Activated effector memory CD4-positive, alpha-beta T cell treated with anti-CD3 and anti-CD28 coated beads, Interleukin-2, amount 50 U/mL, for 16 hours (primary cell): ENCODE results near the gene TMEM39A.

ENCODE experiments used
- DNase-seq: peaks from one replicate; pipeline ENCODE4 v3.0.0-alpha.2; 2020

The TMEM39A gene, protein sequence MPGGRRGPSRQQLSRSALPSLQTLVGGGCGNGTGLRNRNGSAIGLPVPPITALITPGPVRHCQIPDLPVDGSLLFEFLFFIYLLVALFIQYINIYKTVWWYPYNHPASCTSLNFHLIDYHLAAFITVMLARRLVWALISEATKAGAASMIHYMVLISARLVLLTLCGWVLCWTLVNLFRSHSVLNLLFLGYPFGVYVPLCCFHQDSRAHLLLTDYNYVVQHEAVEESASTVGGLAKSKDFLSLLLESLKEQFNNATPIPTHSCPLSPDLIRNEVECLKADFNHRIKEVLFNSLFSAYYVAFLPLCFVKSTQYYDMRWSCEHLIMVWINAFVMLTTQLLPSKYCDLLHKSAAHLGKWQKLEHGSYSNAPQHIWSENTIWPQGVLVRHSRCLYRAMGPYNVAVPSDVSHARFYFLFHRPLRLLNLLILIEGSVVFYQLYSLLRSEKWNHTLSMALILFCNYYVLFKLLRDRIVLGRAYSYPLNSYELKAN

DNA sequence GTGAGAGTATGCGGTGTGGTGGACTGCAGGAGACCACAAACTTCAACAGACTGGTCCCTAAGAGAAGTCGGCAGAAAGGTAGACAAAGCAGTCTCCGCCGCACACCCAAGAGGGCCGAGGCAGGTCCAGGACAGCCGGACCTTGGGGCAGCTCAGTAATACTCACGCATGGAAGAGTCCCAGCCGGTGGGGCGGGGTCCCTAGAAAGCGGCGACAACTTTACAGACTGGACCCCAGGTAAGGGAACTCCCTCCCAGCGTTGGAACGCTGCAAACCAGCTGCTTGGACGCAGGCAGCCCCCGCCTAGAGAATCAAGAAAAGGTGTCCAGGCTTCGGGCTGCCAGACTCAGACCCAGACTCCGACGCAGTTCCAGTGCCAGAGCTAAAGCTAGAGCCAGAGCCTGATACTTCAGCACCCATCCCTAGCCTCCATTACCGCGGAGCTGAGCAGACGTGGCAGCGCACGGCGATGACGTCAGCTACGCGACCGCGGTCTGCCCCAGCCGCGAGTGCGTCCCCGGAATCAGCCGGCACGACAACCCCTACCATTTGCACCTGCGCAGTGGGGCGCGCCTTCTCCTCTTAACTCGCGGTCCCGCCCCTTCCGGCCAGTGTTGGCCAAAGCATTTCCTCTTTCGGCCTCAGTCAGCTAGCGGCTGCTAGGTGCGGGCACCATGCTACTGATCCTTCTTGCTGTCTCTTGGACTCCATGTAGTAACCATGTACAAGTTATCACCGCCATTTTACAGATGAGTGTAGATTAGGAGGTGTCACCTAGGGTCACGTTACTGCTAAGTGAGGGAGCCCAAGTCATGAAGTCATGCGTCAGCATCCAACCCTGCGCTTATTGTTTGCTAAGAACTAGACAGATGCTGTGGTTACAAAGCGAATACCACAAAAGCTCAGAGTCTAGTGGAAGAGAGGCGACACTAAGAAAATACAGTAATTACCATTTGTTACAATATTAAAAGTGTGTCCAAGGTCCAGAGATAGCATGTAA lies at the start of gene TMEM39A:
TMEM39A (minus strand) TSS at position 445 of the 999 bp plus-strand sequence. CDS start 1,541 bp downstream, outside the sequence.
- DNase-seq, result peak; percentile 100

DNA sequence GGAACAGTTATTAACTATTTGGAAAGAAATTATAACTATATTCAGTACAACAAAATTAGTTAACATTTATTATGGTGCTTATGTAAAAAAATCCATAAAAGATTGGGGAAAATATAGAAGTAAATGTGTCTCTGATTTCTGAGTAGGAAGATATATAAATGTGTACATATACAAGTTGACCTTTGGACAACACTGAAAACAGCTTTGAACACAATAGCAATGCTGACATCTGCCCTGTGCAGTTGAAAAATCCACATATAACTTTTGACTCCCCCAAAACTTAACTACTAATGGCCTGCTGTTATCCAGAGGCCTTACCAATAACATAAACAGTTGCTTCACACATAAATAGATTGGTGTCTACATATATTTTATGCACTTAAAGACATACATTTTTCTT lies 47.3 kb upstream of the TMEM39A start:
- DNase-seq, result no peak

DNA sequence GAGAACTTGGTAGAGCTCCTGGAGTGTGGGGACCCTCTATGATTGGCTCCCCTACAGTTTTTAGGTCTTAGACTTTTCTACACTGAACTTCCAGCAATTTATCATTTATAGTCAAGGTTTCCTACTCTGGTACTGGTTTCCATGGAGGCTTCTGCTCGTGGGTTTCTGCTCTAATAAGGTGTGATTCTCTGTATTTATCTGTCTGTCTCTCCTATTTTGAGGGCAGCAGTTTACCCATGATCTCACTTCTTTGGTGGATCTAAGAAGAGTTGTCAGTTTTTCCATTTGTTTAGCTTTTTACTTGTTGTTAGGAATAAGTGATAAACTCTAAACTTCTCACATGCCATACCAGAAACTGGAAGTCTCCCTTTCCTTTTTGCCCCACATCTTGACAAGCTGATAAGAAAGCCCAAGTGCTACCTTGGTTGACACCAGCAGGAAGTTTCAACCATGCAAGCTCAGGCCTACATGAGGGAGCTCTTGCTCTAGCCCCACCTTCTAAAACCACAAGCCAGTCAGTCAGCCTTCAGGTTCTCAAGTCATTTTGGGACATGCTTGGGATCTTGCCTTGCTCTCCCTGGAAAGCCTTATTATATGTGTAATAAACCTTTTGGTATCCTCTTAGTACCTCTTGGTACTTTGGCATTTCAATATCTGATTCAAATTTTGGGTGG lies 44.9 kb upstream of the TMEM39A start:
- DNase-seq, result no peak

DNA sequence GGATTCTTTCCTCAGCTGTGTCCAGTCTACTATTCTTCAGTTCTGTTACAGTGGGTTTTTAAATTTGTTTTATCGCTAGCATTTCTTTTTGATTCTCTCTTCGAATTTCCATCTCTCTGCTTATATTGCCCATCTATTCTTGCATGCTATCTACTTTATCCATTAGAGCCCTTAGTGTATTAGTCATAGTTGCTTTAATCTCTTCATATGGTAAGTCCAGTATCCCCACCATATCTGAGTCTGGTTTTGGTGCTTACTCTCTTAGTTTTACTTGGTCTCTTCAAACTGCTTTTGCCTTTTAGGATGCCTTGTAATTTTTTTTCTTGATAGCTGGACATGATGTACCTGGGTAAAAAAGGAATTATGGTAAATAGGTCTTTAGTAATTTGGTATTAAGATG lies 44.0 kb upstream of the TMEM39A start:
- no peak for DNase-seq

DNA sequence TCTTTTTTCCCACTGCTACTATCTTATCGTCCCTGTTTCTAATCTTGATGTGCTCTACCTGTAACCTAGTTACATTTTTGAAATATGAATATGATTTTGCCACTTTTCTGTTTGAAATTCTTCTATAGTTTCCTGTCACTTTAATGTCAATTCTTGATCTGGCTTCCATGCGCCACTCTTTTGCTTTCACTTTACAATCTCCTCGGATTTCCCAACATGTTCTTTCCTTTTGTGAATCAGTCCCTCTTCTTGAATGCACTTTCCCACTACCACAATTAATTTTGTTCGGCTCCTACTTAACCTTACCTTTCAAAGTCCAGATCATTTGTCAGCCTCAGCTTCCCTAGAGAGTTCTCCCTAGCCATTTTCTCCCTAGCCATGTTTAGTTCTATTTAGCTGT lies 43.2 kb upstream of the TMEM39A start:
- DNase-seq, result no peak

DNA sequence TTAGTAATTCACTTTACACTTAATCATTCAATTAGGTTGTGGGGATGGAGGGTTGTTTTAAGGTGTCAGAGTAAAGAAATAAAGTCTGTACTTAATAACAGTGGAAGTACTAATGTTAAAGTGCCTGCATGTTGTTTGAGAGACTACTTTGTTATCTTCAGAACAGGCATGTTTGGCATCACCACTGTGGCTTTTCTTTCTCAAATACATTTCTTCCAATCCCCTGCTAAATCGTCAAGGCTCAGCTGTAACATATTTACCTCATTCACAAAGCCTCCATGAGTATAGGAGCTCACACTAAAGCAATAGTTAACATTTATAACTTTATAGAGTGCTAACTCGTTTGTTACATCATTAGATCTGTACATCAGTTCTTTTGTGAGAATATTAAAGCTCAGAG lies 37.5 kb upstream of the TMEM39A start:
- DNase-seq, result no peak

DNA sequence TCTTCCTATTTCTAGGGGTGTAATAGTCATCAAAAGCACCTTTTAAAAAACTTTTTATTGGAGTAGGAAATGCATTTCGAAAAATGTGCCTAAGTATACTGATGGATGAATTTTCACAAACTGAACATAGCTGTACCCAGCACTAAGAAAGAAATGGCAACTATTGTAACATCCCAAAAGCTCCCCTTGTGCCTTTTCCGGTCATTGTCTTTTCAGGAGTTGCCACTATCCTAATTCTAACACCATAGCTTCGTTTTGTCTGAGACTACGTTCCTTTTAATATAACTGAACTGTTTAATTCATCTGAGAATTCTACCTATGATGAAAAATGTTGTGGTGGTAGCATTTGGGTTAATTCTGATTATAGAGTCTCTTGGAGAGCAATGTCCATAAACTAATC lies 36.9 kb upstream of the TMEM39A start:
- no peak for DNase-seq

DNA sequence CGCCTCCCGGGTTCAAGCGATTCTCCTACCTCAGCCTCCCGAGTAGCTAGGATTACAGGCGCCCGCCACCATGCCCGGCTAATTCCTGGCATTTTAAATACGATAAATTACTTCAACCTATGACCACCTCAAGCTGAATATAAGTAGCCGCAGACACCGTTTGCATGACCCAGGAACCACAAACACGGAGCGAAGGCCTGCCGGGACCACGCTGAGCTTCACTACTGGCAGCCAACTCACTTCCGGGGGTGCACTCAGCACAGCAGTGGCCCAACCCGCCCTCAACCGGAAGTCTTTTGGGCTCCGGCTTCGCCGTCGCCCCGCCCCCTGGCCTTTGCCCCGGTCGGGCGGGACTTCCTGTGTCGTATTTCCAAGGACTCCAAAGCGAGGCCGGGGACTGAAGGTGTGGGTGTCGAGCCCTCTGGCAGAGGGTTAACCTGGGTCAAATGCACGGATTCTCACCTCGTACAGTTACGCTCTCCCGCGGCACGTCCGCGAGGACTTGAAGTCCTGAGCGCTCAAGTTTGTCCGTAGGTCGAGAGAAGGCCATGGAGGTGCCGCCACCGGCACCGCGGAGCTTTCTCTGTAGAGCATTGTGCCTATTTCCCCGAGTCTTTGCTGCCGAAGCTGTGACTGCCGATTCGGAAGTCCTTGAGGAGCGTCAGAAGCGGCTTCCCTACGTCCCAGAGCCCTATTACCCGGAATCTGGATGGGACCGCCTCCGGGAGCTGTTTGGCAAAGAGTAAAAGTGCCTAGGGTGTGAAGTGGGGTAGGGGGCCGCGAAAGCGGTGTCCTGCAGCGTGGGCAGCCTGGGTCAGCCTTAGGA lies 35.0 kb upstream of the TMEM39A start, which contains the start of gene TIMMDC1:
TIMMDC1 (plus strand) TSS at position 362 of the 826 bp plus-strand sequence; CDS start at position 549, 187 bp downstream.
- DNase-seq, result peak; percentile 100

DNA sequence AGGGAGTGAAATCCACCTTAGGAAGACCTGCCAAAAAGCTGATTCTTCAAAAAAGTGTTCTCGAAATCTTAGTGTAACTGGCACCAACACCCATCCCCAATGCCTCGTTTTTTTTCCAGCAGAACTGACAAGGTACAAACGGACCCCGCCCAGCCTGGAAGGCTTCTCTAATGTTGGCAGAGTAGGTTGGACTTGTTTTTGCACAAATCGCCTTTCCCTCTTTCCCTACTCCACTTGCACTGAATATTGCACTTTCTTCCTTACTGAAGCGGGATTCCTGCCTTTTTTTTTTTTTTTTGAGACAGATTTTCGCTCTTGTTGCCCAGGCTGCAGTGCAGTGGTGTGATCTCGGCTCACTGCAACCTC lies 34.4 kb upstream of the TMEM39A start:
- no peak for DNase-seq

DNA sequence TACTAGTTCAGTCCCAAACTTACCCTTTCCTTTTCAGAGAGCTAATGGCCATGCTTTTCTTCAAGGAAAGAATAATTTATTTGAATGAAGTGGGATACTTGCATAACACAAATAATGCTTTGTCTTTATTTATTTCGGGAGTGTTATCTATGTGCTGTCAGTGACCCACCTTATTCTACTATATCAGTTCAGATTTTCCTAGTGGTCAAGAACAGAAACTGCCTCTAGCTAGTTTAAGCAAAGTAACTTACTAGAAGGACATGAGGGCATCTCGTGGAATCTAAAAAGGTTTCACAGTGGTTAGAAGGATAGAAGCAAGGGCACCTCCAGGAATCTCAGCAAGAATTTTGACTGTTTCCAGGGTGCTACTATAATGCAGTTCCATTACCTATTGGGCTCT lies 31.2 kb upstream of the TMEM39A start:
- no peak for DNase-seq

DNA sequence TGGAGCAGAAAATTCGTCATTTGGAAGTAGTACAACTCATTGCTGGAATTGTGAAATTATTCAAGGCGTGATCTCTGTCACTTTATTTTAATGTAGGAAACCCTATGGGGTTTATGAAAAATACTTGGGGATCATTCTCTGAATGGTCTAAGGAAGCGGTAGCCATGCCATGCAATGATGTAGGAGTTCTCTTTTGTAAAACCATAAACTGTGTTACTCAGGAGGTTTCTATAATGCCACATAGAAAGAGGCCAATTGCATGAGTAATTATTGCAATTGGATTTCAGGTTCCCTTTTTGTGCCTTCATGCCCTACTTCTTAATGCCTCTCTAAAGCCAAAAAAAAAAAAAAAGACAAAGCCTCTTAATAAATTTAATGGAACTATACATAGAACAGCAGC lies 29.4 kb upstream of the TMEM39A start:
- DNase-seq, result no peak

DNA sequence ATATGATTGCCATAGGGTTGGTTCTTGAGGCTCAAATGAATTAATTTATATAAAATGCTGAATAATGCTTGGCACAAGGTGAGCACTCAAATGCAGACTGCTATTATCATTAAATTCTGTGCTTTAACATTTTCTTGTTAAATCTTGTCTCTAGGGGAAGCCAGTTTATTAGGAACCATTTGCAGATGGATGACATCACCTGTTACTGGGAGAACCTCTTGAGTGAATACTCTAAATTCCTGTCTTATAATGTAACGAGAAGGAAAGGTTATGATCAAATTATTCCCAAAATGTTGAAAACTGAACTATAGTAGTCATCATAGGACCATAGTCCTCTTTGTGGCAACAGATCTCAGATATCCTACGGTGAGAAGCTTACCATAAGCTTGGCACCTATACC lies 28.7 kb upstream of the TMEM39A start:
- no peak for DNase-seq

DNA sequence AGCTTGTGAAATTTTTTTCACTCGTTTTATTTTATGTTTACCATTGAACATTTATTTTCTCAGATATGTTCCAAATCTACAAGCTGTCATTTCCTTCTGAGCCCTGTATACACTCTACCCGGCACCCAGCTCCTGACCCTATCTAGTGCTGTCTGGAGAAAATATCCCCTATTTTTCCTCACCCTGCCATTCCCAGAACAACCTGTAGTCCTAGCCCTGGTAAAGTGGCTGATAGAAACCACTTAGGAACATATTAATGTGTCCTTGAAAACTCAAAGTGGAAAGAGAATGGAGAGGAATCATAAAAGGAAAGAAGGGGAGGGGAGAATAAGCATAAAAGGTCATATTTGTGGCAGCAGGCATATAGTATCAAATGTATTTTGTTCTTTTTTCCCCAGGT lies 26.7 kb upstream of the TMEM39A start:
- no peak for DNase-seq

DNA sequence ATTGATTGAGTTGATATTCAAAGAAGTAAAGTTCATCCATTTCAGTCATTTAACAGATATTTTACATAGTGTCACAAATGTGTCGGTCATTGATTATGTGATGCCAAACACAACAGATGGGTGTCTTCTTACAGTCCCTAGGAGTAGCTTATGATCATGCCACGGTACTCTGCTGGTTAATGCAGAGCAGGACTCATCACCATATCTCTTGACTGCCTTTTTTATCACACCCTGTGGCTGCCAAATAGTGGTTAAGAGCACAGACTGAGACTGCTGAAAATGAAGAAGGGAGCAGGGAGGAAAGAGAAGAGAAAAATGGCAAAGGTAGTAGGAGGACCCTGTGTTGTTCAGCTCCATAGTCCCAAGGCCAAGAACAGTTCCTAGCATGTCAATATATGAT lies 22.1 kb upstream of the TMEM39A start:
- no peak for DNase-seq

DNA sequence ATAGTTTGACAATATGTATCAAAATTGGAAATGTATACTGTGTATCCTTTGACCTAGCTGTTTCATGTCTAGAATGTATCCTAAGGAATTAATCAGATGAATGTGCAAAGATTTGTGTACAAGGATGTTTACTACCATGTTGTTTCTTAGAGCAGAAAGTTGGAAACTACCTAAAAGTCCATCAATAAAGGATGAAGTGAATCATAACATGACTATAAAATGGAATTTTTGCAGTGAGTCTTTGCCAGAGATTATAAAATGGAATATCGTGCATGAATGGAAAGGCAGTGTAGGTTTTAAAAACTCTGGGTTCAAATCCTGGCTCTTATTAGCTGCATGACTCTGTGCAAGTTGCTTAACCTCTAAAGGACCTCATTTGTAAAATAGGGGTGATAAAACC lies 19.7 kb upstream of the TMEM39A start:
- DNase-seq, result no peak

DNA sequence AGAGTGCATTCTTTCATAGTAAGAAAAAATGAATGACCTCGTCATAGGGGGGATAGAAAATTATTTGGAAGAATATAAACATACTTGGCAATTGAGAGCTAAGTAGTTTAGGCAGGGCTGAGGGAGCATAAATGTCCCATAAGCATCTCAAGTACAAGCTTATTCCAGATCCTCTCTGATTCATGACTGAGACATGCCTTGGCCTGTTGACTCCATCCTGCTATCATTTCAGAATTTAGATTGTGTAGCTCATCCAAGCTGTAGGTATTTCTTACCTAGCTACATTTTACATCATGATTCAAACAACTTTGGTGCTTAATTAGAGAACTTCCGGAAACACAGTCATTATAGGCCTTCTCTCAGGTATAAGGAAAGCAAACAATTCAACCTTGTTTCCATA lies 17.7 kb upstream of the TMEM39A start:
- no peak for DNase-seq

DNA sequence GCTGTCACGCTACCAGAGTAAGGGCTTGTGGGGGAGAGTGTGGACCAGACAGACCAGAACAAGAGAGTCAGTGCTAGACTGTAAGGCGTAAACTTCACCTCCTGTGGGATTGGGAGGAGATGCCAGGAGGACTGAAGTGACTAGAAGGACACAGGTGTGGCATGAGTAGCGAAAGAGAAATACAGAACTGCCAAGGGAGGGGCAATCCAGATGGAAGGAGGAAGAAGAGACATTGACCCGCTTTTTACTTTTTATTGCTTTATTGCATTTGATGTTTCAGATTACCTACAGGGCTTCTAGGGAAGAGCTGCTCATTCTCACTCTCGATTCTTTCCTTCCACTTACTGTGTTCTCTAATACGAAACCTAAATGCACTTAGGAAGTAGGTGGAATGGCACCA lies 7.5 kb upstream of the TMEM39A start:
- DNase-seq, result no peak

DNA sequence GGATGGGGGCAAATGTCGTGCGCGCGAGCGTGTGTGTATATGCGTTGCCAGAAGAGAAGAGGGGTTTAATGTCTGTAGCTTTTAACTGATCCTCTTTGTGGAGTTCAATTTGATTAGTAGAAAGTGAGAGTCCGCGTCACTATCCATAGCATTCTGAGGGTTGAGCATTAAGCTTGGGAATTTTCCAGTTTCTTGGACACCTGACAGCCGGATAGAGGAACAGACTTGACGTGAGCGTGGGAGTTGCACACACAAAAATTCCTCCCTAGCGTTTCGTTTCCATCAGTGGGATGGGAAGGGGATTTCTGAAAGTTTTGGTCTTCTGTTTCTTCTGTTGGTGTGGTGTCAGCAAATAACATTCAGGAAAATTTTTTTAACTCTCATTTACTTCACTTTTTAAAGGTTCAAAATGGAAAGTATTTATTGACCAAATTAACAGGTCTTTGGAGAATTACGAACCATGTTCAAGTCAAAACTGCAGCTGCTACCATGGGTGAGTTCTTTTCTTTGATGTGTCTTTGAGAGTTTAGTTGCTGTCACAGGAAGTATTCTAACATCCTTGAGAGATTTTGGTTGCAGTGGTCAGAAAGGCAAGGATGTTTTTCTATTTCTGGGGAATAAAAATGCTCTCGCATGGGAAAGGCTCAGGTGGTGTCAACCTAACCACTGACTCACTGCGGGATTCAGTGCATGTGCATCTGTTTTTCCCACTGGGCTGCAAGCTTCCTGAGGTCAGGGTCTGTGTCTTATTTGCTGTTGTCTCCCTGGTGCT lies 6.2 kb upstream of the TMEM39A start:
- DNase-seq, result peak; percentile 64

DNA sequence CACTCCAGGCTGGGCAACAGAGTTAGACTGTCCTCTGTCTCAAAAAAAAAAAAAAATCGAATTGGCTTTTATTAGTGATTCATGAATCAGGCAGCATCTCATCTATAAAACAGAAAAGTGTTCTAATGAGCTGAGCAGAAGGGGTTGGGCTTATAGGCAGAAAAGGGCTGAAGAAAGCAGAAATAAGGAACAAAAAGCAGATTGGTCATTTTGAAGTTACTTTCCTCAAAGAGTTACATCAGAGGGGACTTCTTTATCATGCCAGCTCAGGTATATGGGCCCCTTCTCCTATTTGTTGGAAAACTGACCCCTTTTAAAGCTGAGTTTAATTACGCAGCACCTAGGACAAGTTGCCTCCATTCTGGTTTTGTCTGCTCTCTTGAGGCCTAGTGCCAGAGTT lies 4.6 kb upstream of the TMEM39A start:
- no peak for DNase-seq

DNA sequence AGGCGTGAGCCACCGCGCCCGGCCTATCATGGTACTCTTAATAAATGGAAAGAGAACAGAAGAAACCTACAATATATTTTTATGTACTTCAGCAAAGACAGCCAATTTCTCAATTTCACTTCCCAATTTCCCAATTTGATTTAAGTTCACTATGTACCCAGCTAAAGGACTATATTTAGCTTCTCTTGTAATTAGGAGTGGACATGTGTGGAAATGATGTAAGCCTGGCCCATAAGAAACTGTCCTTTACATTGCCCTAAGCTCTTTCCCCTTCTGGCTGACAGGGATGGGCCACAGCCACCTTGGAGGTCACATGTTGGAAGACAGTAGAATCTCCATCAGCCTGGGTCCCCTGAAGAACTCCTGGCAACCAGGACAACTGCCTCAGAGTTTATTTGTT lies 6.2 kb downstream of the TMEM39A start:
- DNase-seq, result no peak

DNA sequence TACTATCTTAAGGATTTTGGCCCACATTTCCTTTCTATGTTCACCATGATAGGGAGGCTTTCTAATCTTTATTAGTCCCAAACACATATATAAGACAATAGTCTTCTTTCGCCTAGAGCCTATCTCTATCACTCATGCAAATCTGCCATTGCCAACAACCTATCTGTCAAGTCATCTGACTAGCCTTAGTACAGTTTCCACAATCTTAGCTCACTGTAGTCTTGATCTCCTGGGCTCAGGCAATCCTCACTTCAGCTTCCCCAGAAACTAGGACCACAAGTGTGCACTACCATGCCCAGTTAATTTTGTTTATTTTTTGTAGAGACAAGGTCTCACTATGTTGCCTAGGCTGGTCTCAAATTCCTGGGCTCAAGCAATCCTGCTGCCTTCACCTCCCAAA lies 6.9 kb downstream of the TMEM39A start:
- DNase-seq, result no peak
